MM.1S (cell line): Measurements from ENCODE around the gene COX10.

ENCODE experiments used
- DNase-seq: peaks from one replicate; pipeline ENCODE4 v3.0.0-alpha.2; 2015
- H2AFZ ChIP-seq: fragments of 300-600 bp; sonication (generic); 2 replicates; pipeline ENCODE4 v1.6.0; 2016; ENCODE audit warnings: antibody characterized with exemption, low read length
- H3F3A ChIP-seq: fragments of 300-600 bp; sonication (generic); 2 replicates; pipeline ENCODE4 v1.6.1; 2016; ENCODE audit warnings: mild to moderate bottlenecking, antibody characterized with exemption, low read length, moderate library complexity, mixed read lengths; ENCODE audit not compliant: insufficient read depth
- H3K27ac ChIP-seq: fragments of 300-600 bp; sonication (generic); 2 replicates; pipeline ENCODE4 v1.5.1; 2016; ENCODE audit warnings: mild to moderate bottlenecking, low read length
- H3K27me3 ChIP-seq: fragments of 300-600 bp; sonication (generic); replicated peaks from 2 replicates; pipeline ENCODE4 v1.6.0; 2016; ENCODE audit warnings: low read length; ENCODE audit not compliant: insufficient read depth
- H3K36me3 ChIP-seq: fragments of 300-600 bp; sonication (generic); replicated peaks from 2 replicates; pipeline ENCODE4 v1.6.1; 2016; ENCODE audit warnings: mild to moderate bottlenecking, low read length, mixed read lengths; ENCODE audit not compliant: insufficient read depth
- H3K4me1 ChIP-seq: fragments of 300-600 bp; sonication (generic); 2 replicates; pipeline ENCODE4 v1.6.1; 2016; ENCODE audit warnings: low read length, mixed read lengths
- H3K4me2 ChIP-seq: fragments of 300-600 bp; sonication (generic); 2 replicates; pipeline ENCODE4 v1.6.0; 2016; ENCODE audit warnings: low read depth, low read length
- H3K4me3 ChIP-seq: fragments of 300-600 bp; sonication (generic); 2 replicates; pipeline ENCODE4 v1.5.1; 2016; ENCODE audit warnings: low read length, mixed read lengths
- H3K79me2 ChIP-seq: fragments of 300-600 bp; sonication (generic); 2 replicates; pipeline ENCODE4 v1.6.1; 2016; ENCODE audit warnings: mixed run types, low read length, mixed read lengths
- H3K9ac ChIP-seq: fragments of 300-600 bp; sonication (generic); 2 replicates; pipeline ENCODE4 v1.6.1; 2016; ENCODE audit warnings: low read length, mixed read lengths
- H3K9me2 ChIP-seq: fragments of 300-600 bp; sonication (generic); replicated peaks from 2 replicates; pipeline ENCODE4 v1.6.1; 2016; ENCODE audit warnings: mild to moderate bottlenecking, low read length, mixed read lengths; ENCODE audit not compliant: insufficient read depth
- H3K9me3 ChIP-seq: fragments of 300-600 bp; sonication (generic); replicated peaks from 2 replicates; pipeline ENCODE4 v1.6.1; 2016; ENCODE audit warnings: mild to moderate bottlenecking, low read length, mixed read lengths; ENCODE audit not compliant: insufficient read depth
- H4K20me1 ChIP-seq: fragments of 300-600 bp; sonication (generic); 2 replicates; pipeline ENCODE4 v1.6.1; 2016; ENCODE audit warnings: mild to moderate bottlenecking, low read length, moderate library complexity, mixed read lengths; ENCODE audit not compliant: insufficient read depth
- EZH2 ChIP-seq: fragments of 300-600 bp; sonication (generic); optimal IDR thresholded peaks from 2 replicates; pipeline ENCODE3; 2017; ENCODE audit warnings: low read depth, mild to moderate bottlenecking, antibody characterized with exemption, low read length, mixed read lengths
- EZH2phosphoT487 ChIP-seq: fragments of 300-600 bp; sonication (generic); IDR thresholded peaks from 2 replicates; pipeline ENCODE4 v1.6.1; 2018; ENCODE audit warnings: antibody characterized with exemption, low read length
- TF ChIP-seq, protein P1 (sequence below): fragments of 300-600 bp; sonication (generic); IDR thresholded peaks from 2 replicates; pipeline ENCODE4 v1.5.1; 2016; ENCODE audit warnings: antibody characterized with exemption, low read length, mixed read lengths

Gene COX10

DNA sequence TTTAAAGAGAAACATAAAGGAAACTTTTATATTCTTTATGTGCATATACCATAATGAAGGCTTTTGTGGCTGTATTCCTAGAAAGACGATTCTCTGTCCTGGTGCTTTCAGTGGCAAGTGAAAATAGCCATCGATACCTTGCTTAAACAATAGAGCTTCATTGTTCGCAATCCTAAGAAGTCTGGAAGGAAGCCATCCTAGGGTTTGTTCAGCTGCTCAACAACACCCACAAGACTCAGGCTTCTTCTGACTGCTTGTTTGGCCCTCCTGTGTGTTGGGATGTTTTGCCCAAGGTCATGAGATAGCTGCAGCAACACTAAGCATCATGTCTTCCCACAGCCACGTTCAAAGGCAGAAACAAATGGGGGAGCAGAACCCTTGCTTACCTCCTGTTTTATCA is 36.1 kb upstream of the COX10 start:
- no peak overlapping the region for H2AFZ ChIP-seq
- no peaks in the 10 kb centered on the region for H3K4me1 ChIP-seq
- no peaks in the 10 kb centered on the region for H3F3A ChIP-seq
- H3K9ac ChIP-seq: no peak overlapping the region
- H4K20me1 ChIP-seq: no peaks in the 10 kb centered on the region
- TF ChIP-seq EZH2phosphoT487: no peak
- no peak for TF ChIP-seq EZH2
- TF ChIP-seq, protein P1, sequence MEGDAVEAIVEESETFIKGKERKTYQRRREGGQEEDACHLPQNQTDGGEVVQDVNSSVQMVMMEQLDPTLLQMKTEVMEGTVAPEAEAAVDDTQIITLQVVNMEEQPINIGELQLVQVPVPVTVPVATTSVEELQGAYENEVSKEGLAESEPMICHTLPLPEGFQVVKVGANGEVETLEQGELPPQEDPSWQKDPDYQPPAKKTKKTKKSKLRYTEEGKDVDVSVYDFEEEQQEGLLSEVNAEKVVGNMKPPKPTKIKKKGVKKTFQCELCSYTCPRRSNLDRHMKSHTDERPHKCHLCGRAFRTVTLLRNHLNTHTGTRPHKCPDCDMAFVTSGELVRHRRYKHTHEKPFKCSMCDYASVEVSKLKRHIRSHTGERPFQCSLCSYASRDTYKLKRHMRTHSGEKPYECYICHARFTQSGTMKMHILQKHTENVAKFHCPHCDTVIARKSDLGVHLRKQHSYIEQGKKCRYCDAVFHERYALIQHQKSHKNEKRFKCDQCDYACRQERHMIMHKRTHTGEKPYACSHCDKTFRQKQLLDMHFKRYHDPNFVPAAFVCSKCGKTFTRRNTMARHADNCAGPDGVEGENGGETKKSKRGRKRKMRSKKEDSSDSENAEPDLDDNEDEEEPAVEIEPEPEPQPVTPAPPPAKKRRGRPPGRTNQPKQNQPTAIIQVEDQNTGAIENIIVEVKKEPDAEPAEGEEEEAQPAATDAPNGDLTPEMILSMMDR: no peak
- no peak overlapping the region for H3K4me3 ChIP-seq
- H3K27ac ChIP-seq: no peak overlapping the region
- H3K36me3 ChIP-seq: no peaks in the 10 kb centered on the region
- H3K4me2 ChIP-seq: no peak overlapping the region
- no peak for DNase-seq
- H3K27me3 ChIP-seq: no peaks in the 10 kb centered on the region
- no peaks in the 10 kb centered on the region for H3K79me2 ChIP-seq
- H3K9me3 ChIP-seq: no peaks in the 10 kb centered on the region
- H3K9me2 ChIP-seq: no peaks in the 10 kb centered on the region

DNA sequence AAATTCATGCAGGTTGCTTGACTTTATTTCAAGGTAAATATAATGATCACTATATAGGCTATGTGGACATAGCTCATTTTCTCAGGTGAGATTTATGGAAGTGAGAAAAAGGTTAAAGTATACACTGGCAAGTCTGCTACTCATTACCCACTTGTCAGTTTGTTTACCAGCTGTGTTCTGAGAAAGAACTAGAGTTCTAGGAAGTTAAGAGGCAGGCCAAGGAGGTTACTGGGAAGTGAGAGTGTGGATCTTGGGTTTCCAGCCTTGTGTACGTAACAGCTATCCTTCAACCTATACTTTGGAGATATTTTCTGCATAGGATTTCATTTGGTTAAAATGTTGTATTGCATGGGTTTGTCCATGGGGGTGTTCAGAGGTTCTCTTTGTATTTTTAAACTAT is 31.9 kb upstream of the COX10 start:
- no peaks in the 10 kb centered on the region; the same call in 1 of the 2 replicates for H4K20me1 ChIP-seq
- H3K36me3 ChIP-seq: no peaks in the 10 kb centered on the region
- no peak overlapping the region for H3K4me3 ChIP-seq
- H3K9me3 ChIP-seq: no peaks in the 10 kb centered on the region
- H2AFZ ChIP-seq: no peak overlapping the region
- H3K9ac ChIP-seq: no peak overlapping the region
- H3K79me2 ChIP-seq: no peaks in the 10 kb centered on the region
- H3K27ac ChIP-seq: no peak overlapping the region
- TF ChIP-seq, protein P1: no peak
- TF ChIP-seq EZH2phosphoT487 (no peak), EZH2 (no peak)
- H3K4me2 ChIP-seq: no peak overlapping the region
- DNase-seq: no peak
- no peaks in the 10 kb centered on the region for H3K4me1 ChIP-seq
- H3F3A ChIP-seq: no peaks in the 10 kb centered on the region
- H3K27me3 ChIP-seq: no peaks in the 10 kb centered on the region
- H3K9me2 ChIP-seq: no peaks in the 10 kb centered on the region

DNA sequence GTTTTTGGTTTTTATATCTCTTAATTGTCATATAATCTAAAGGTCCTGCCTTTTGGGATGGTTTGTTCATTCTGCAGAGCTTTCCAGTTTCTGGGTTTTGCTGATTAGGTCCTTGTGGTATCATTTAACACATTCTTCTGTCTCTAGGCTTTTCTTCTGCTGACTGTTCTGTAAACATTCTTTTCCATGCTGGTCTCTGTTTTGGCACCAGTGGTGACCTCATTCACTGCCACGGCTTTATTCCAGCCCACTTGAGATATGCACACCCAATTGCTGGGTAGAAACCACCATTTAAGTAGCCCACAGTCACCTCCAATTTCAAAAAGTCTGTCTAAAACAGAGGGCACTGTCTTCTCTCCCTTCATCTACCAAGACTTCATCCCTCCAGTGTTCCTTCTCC is 31.1 kb upstream of the COX10 start:
- Histone ChIP-seq H3K9me2 (no peaks in the 10 kb centered on the region), H3F3A (no peaks in the 10 kb centered on the region), H3K36me3 (no peaks in the 10 kb centered on the region), H3K4me3 (no peak overlapping the region), H3K4me2 (no peak overlapping the region), H3K9ac (no peak overlapping the region), H3K27me3 (no peaks in the 10 kb centered on the region), H4K20me1 (no peaks in the 10 kb centered on the region; the same call in 1 of the 2 replicates), H2AFZ (no peak overlapping the region), H3K4me1 (no peaks in the 10 kb centered on the region), H3K27ac (no peak overlapping the region), H3K79me2 (no peaks in the 10 kb centered on the region), H3K9me3 (no peaks in the 10 kb centered on the region)
- no peak for DNase-seq
- no peak for TF ChIP-seq EZH2
- TF ChIP-seq, protein P1: no peak
- no peak for TF ChIP-seq EZH2phosphoT487
